NCI-H1930 (cell line): ENCODE data around the gene ANKRD17.
A peak's percentile ranks its signal among the peaks of the same experiment; 100 is the strongest.
"Not testable (repeated sequence)": the region's sequence is repeated elsewhere in the genome, so short reads cannot be mapped to it uniquely, and the experiment has no call there.

Source experiments
- DNase-seq, 2 experiments: peaks; one replicate each; lab custom pipeline; 2025; lab: John Stamatoyannopoulos, UW

ANKRD17 gene

GRCh38 chr4:73248416-73248815 lies 10.2 kb downstream of the ANKRD17 start:
- DNase-seq = no peak

GRCh38 chr4:73247100-73247499 lies 11.5 kb downstream of the ANKRD17 start:
- no peak for DNase-seq

- DNase-seq = no peak
Observed at GRCh38 chr4:73245955-73246354, 12.6 kb downstream of the ANKRD17 start.

DNA sequence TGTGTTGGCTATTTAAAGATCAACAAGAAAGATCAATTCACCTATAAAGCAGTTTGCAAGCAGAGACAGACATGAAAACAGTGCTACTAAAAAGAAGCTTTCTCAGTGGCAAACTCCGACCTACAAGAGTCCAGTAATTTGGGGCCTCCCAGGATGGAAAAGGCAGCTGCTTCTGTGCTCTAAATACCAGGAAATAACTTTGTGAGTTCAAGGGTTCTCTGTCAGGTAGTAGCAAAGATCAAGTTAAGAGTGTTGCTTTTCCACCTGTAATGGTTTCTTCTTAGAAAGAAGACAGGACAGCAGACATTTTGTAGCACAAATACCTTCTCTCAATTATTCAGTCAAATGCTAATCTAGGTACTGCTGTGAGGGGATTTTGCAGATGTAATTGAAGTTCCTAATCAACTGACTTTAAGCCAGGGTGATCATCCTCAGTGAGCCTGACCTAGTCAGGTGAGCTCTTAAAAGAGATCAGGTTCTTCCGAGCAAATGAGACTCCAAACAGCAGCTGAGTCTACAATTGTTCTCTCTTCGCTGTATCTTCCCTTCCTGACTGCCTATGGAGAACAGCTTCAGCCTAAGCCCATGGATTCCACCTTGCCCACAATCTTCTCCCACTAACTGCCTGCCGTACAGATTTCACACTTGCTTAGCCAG lies 13.5 kb downstream of the ANKRD17 start:
- no peak for DNase-seq

GRCh38 chr4:73237044-73237443 lies 21.6 kb downstream of the ANKRD17 start:
- no peak for DNase-seq

DNA sequence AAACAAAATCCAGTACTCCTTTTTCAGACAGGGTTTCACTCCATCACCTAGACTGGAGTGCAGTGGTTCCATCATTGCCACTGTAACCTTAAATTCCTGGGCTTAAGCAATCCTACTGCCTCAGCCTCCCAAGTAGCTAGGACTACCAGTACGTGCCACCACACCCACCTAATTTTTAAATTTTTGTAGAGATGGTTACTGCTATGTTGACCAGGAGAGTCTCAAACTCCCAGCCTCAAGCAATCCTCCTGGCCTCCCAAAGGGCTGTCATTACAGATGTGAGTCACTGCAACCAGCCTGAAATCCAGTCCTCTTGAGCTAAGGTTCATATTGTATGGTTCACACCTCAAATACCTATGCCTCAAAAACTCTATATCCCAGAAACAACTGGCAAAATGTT lies 22.4 kb downstream of the ANKRD17 start:
- DNase-seq = no peak

GRCh38 chr4:73234712-73235111 lies 23.9 kb downstream of the ANKRD17 start:
- no peak for DNase-seq

DNA sequence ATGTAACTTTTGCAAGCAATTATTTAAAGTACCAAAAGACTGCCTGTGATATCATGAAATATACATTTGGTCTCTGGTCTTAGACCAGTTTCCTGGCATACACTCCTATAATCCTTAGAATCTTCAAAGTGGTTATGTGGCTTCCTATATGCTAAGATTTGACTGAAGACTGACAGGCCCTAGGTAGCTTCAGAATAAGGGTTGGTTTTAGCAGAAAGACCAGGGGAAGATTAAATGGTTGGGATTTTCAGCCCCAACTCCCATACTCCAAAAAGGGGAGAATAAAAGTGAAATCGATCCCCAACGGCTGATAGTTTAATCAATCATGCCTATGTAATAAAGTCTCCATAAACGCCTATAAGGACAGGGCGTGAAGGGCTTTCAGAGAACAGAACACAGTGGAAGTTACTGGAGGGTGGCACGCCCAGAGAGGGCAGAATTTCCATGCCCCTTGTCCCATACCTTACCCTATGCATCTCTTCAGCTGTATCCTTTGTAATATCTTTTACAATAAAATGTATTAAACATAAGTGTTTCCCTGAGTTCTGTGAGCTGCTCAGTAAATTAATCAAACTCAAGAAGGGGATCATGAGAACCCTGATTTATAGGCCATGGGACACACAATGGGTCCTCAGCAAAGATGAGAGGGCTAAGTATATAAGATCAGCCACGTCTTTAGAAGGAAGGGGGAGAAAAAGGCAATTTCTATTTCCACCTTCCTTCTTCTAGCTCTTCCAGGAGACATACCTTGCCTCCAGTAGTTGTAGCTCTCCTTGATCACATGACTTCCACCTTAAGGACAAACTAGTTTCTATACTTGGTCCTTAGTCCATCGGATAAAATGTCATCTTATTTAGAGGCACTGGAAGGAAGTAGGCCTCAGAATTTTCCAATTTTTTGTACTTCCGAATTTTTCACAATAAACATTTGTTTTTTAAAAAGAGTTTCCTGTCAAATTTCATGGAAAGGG lies 26.8 kb downstream of the ANKRD17 start:
- DNase-seq = no peak

DNA sequence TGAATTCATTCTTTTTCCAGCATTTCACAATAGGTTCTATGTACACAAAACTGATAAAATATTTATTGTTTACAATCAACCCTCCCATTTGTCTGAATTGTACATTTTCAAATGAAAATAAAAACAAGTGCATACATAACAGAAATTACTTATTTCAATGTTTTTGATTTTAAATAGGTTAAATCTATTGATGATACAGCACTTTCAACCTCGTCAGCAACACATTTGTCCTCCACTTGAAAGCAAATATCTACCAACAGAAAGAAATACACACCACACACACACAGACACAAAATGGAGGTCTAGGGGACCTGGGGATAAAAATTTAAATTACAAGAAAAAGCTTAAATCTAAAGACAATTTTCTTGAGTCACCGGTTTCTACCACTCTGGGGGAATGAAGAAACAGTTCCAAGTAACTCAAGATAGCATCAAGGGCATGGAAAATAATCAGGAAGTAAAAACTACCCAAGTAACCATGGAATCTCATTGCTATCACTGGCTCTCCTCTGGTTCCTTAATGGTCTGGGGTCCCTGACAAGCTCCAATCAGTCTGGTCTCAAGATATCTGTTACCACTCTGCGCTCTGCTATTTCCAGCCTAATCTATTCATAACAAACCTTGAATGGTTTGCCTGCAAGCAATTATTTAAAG lies 27.6 kb downstream of the ANKRD17 start:
- no peak for DNase-seq

- not testable (repeated sequence) for DNase-seq
Observed at GRCh38 chr4:73228800-73229199, 29.8 kb downstream of the ANKRD17 start.

DNA sequence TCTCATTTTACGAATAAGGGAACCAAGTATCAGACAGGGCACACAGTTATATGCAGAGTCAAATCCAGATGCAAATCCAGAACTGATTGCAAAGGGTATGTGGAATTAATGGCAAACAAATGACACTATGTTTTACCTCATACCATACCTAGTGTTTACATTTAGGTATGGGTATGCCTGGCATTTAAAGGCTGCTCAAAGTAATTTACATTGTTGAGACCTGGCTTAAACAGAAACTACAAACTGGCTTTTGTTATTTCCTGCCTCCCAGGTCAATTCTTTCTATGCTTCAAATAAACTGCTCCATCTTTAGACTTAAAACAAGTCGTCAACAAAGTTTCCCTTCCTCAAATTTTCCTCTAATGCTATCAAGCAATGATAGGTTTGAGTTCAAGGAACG lies 33.7 kb downstream of the ANKRD17 start:
- DNase-seq = no peak

DNA sequence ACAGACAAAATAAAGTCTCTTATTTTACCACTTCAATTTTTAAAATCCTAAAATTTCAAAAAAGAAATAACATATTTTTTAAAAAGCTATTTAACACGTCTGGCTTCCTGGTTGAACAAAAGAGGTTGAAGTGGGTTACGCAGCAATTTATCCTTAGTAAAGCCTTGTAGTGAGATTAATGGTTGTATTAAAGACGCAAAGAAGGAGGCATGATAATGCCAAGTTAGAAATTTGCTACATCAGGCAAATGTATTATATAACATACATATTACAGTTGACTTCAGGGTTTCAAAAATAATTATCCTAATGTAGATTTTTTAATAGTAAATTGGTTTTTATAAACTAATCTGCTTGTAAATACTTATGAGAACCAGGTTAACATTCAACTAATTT lies 35.3 kb downstream of the ANKRD17 start:
- no peak for DNase-seq

DNA sequence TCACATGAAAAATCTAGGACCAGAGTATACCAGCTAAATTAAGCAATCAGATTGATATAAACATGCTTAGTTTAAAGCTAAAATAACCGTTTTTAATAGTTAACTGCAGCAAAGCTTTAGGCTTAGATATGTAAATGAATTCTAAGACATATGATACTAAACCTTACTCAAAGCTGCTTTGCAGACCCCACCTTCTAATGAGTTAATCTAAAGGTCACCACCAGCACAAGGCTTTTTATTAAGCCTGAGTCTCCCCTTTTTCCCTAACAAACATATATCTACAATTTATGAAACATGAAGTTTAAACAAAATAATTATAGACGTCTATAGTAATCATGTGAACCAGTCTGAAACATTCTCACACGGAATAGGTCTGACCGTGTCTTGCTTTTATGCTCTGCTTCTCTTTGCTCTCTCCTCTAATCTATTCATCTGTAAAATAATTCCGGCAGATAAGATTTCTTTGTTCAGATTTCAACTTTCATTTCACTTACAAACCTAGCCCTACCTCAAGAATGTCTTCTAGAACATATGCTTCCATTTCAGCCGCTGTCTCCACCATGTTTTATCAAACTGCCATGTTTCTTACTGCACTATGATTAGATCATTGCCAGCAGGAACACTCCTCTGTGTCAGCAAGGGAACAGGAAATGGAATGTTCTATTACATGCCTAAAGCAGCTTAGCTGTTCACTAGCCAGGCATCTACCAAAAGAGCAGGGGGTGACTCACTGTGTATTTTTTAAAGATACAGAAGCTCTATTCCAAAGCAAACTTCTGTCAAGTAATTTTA lies 35.9 kb downstream of the ANKRD17 start:
- no peak for DNase-seq

DNA sequence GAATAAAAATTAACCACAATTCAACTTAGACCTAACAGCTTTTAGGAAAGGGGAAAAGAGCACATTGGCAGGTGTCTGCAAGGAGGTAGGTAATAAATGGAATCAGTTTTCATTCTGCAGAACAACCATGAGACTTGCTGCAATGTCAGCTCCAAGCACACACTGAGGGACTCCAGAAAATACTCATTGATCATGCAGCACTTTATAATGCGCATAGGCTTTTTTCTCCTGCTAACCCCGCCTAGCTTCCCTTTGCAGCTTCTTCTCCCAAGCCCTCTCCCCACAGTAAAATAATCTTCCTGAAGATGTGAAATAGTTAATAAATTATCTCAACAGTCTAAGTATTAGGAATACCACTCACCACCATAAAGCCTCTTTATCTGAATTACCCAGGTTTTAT lies 36.9 kb downstream of the ANKRD17 start:
- DNase-seq = no peak

GRCh38 chr4:73220815-73221214 lies 37.8 kb downstream of the ANKRD17 start:
- peak in 1 of 2 experiments; percentile 7 for DNase-seq

DNA sequence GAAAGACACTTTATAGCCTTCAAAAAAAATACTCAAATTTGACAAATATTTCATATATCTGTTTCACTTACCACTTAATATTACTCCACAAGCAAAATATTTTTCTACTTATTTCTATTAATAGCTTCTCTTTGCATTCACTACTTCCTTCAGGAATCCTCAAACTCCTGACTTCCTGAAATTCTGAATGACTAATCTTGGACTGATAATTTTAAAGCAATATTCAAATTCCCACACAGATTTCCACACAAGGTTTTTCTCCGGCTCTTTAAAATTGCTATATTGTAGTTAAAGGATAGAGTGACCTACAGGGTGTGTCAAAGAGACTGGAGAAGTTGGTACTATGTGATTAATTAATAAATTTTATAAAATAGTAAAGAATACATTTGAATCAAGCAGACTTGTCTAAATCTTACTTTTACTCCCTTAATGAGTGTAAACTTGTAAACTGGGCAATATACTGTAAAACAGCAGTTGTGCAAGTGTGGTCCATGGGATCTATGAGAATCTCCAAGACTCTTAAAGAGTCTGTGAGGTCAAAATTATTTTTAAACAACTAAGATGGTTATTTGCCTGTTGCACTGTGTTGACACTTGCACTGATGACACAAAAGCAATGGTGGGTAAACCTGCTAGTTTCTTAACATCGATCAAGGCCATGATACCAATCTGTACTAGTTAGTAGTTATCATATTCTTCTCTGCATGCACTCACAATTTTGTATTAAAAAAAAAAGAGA lies 44.5 kb downstream of the ANKRD17 start:
- DNase-seq = no peak

DNA sequence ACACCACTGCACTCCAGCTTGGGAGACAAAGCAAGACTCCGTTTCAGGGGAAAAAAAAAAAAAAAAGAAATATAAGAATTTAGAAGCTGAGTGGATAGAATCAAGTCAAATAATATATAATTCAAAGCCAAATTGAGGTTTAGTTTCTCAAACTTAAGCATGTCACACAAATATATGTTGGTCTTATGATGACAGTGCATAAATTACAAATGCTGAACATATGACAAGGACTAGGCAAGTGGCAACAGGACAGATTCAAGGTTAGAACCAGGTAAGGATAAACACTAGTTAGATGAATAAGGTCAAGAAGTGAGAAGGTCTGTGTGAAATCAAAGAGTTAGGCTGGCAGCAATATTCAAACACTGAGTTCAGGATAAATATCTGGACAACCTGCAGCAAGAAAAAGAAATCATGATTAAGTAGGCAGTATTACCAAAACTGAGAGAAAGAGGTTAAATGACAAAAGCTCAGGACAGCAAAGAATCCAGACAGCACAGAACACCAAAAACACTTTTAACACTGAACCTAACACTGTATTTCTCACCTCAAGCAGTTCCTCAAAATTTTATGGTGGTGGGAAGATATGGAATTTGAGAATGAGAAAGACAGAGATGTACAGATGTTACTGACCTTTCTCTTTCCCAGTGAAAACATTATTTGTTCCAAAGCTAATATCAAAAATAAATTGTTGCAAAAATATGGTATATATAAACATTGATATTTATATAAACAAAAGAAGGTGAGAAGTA lies 45.4 kb downstream of the ANKRD17 start:
- no peak for DNase-seq

DNA sequence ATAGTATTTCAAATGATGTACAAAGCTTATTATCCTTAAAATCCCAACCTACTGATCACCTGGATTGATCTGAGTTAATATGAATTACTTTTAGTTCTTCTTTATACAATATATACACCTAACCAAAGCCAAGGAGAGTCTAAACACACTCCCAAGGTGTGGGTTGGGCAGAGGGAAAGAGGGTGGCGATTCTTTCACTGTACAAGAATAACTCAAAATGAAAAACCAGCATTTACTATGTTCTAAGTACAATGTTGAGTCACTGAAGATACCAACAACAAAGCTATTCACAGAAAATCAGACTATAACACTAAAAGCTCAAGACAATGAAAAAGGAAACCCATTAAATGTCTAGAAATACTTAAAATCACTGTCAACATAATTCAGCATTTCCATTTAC lies 46.6 kb downstream of the ANKRD17 start:
- no peak for DNase-seq

DNA sequence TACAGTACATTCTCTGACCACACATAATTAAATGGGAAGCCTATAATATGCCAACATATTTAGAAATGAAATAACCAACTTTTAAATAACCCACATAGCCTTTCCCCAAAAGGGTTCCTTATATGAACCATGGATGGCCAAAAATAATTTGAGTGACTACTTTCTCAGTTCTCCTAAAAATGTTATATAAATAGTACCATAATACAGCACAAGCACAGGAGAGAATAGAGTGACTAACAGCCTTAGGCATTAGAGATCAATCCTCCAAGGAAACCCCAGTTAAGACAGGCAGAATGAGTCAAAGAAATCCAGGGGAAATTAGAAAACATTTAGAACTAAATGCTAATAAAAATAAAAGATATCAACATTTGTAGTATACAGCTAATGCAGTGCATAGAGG lies 50.2 kb downstream of the ANKRD17 start:
- no peak for DNase-seq

DNA sequence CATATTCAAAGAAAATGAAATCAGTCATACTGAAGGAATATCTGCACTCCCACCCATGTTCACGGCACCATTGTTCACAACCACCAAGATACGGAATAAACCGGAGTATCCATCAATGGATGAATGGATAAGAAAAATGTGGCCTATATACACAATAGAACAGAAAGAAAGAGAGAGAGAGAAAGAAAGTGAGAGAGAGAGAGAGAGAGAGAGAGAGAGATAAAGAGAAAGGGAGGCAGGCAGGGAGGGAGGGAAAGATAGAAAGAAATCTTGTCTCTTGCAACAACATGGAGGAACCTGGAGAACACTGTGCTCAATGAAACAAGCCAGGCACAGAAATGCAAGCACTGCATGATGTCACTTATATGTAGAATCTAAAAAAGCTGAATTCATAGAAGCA lies 52.4 kb downstream of the ANKRD17 start:
- DNase-seq = no peak

DNA sequence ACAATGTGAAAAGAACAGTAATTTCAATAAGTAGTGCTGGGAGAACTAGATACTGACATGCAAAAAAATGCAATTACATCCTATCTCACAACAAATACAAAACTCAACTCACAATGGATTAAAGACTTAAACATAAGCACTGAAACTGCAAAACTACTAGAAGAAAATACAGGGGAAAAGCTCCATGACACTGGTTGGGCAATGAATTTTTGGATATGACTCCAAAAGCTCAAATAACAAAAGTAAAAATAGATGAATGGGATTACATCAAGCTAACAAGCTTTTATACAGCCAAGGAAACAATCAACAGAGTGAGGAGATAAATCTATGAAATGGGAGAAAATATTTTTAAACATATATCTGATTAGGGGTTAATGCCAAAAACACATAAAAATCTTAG lies 53.1 kb downstream of the ANKRD17 start:
- no peak for DNase-seq
